ENCODE data around the gene CMSS1.

- TF ChIP-seq CTCF (IDR thresholded peaks at IDR 0.05): no peak
- TF ChIP-seq POLR2A (IDR thresholded peaks at IDR 0.05): no peak
These were observed 241.8 kb downstream of the CMSS1 start for GRCh38 chr3:100059472-100059871.

Measured in adrenal gland (tissue), 5 donors.